GM21528 (cell line): ENCODE measurements around the gene LYSMD1.

ENCODE experiments used
- ATAC-seq: cut with Tn5 transposase; IDR thresholded peaks from one replicate; pipeline ENCODE4 v1.9.1; 2021; ENCODE audit warnings: mild to moderate bottlenecking, moderate library complexity; ENCODE audit not compliant: unreplicated experiment, low FRiP score

LYSMD1 gene

DNA sequence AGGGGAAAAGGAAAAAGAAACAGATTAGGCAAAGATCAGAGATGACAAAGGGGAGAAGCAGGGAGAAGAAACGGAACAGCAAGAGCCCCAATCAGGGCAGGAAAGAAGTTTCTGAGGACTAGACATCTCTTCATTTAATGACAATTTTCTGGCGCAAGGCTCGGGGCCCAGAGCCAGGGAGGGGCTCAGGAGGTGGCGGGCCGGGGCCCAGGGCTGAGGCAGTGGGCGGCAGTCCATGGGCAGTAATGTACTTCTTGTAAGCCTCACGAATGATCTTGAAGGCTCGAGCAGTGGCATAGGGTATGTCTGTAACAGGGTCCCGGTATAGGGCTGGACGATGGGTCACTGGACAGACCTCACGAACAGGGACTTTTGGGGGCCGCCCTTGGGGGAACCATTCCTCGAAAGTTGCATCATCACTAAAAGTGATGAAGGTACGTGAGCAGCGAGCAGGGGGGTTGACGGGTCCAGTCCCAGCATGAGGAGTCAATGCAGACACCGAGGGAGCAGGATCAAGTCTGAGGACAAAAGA, 10.9 kb upstream of the LYSMD1 start:
- no peak for ATAC-seq

DNA sequence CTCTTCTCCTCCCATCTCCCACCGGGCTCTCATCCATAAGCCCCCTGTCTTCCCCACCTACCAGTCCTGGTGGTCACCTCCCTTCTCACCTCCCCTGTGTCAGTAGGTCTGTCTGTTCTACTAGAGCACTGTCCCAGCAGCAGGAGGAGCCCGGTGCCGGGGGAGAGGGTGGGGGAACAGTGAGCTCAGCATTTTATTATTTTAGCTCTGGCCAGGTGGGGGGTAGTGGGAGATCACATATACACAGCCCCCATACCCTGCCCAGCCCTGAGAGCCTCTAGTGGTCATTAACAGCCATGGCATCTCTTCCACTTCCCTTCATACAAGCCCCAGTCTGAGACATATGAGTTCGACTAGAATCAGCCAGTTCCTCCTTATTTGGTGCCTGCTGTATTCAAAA, 10.2 kb upstream of the LYSMD1 start, which contains the start of gene TMOD4:
Gene TMOD4 (minus strand): TSS at position 119 of the 400 bp plus-strand sequence. CDS start 1,106 bp downstream, outside the sequence.
- no peak for ATAC-seq

DNA sequence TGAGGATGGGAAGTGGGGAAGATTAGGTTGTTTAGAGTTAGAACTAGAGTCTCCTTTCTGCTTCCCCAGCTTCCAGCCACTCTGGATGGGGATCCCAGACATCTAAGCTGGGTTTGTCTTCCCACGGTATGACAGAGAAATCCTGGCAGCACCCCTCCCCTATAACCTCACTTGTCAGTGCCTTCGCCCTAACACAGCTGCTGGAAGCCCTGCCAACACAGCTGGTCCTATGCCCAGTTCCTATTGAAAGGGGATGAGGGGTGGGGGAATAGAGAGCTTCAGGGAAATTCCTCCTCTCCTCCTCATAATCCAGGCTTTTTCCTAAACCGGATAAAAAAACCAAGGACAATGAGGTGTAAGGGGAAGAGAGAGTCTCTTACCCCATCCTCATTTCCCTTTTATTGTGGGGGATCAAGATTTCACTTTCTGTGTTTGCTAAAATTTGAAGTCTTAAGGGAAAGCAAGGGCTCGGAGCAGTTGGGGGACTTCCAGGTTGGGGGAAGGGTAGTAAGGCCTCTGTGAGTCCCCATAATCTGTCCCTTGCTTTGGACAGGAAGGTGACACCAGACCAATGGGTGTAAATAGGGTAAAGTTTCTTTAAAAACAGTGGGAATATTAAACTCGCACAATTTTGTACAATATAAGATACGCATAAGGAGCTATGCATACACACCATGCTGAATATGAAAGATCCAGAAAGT, 9.5 kb upstream of the LYSMD1 start:
- no peak for ATAC-seq

DNA sequence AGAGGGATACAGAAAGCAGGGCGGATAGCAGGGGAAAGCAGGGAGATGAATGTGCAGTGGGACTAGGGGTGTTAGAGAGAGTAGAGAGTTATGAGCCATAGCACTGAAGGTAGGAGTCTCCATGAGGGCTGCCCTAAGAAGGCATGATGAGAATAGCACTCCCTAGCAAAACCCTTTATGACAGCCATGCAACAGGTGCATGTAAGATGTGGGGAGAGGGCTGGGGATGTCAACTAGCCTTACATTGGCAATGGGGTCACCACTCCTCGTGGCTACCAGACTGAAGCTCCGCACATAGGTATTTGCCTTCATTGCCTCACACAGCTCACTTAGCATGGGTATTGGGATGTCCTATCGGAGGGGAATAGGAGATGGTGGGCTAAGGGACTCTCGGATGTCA, 5.5 kb upstream of the LYSMD1 start:
- no peak for ATAC-seq

DNA sequence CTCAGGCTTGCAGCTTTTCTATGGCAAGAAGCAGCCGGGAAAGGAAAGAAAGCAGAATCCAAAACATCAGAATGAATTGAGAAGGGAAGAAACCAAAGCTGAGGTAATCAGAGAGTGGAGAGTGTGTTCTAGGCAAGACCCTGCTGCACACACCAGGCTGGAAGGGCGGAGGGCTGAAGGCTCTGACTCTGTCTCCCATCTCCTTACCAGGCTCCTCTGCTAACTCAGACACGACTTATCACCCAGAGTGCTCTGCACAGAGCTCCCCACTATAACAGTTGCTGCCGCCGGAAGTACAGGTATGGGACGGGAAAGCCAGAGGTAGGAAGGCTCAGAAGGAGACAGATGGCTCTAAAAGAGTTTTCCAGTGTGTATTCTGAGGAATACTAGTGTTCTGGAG, 1.4 kb upstream of the LYSMD1 start:
- ATAC-seq = no peak

- peak; percentile 11 for ATAC-seq
These were observed 829 bp upstream of the LYSMD1 start for GRCh38 chr1:151166505-151166956.

DNA sequence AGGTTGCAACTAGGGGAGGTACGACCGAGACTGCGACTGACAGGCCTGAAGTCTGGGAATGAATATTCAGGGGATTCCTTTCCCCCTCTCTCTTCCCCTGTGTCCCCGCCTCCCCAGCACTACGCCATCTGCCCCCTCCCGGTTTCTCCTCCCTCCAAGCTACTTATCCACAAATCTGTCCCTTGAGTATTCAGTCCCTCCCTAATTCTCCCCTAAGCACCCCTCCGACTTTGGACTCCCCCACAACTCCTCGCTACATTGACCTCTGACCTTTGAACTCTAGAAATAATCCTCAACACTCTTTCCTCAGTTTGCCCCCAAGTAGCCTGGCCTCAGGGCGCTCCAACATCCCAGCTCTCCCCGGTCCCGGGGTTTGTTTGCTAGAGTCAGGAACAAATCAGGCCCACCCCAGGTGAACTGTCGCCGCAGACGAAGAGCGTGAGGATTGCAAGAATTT, 393 bp downstream of the LYSMD1 start:
- peak; percentile 19 for ATAC-seq

- no peak for ATAC-seq
These were observed 896 bp downstream of the LYSMD1 start for GRCh38 chr1:151164732-151165280.

DNA sequence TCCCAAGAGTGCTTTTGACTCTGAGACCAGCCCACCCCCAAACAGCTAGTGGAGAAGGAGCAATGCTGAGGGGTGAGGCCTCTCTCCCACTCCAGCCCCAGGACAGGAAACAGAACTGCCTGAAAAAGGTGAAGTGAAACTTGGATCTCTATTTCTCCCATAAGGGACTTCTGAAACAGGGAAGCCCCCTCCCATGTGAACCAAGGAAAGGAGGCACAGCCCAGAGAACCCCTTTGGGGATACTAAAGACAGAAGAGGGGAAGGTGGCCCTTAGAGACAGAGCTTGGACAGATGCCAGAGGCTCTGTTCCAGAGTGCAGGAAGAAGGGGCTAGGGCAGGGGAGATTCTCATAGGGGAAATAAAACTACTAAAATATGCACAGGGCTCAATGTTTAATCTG, 6.3 kb downstream of the LYSMD1 start:
- ATAC-seq = no peak

DNA sequence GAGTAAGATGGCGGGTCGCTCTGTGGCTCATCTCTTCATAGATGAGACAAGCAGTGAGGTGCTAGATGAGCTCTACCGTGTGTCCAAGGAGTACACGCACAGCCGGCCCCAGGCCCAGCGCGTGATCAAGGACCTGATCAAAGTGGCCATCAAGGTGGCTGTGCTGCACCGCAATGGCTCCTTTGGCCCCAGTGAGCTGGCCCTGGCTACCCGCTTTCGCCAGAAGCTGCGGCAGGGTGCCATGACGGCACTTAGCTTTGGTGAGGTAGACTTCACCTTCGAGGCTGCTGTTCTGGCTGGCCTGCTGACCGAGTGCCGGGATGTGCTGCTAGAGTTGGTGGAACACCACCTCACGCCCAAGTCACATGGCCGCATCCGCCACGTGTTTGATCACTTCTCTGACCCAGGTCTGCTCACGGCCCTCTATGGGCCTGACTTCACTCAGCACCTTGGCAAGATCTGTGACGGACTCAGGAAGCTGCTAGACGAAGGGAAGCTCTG, 6.9 kb downstream of the LYSMD1 start:
- ATAC-seq = no peak

DNA sequence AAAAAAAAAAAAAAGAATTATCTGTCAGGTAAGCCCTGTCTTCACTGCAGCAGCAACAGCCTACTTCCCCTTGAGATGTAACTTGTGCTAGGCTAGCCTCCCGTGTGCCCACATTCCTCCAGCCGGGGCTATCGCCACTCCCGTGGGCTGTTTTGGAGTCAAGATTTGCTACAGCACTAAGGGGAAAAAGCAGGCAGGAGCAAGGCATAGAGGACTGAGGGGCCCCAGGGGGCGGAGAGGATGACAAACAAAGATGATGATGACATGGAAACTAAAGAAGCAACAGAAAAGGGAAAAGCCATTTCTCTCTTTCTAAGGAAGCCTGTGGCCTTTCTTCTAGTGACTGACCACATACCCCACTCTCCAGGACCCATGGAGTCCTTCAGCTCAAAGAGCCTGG, 7.4 kb downstream of the LYSMD1 start:
- ATAC-seq = no peak

DNA sequence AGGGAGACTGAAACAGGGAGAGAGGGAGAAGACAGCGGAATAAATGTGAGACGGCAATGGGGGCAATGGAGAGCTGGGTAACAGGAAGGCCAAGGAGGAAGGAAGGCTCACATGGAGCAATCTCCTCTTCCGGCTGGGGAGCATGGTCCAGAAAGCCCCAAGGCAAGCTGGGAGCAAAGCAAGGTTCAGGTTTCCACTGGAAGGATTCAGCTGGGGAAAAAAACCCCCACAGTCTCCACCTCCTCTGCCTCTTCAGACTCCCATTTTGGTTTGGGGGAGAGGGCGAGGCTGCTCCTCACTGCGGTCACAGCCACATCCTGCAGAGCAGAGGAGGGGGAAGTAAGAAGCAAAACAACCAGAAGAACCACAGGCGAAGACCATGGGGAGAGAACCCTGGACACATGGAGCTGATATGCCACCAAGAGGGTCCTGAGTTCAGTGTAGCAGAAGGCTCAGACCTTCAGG, 8.6 kb downstream of the LYSMD1 start:
- no peak for ATAC-seq

DNA sequence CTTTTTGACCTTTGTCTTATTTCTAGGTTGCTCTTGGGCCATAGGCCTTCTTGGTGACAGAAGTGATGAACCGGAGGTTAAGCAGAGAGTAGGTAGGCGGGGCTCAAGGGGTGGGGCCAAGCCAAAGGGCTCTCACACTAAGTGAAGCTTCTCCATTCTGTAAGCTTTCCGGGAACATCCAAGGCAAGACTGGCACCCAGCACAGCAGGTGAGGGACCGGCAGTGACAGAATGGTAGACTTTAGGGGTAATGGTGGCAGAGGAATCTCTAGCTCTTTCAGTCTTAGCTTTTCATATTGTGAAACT, 9.2 kb downstream of the LYSMD1 start, which contains the start of gene TNFAIP8L2:
Gene TNFAIP8L2 (plus strand): TSS at position 135 of the 305 bp plus-strand sequence. CDS start 2,049 bp downstream, outside the sequence.
- peak; percentile 63 for ATAC-seq

DNA sequence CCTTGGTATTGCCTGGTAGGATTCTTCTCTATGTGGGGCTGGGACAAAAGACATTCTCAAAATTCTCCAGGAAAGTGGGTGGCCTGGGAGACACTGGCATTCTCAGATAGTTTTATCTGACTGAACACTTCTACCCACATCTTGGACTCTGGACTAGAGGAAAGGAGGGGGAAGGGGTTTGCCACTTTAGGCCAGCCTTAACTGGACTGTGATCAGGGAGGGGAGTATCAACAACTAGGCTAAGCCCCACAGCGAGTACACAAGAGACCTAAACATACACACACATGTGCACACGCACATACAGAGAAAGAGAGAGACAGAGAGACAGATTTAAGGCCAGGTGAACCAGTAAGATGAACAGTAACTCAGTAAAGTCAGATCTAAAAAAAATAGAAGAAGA, 18.0 kb downstream of the LYSMD1 start:
- no peak for ATAC-seq

DNA sequence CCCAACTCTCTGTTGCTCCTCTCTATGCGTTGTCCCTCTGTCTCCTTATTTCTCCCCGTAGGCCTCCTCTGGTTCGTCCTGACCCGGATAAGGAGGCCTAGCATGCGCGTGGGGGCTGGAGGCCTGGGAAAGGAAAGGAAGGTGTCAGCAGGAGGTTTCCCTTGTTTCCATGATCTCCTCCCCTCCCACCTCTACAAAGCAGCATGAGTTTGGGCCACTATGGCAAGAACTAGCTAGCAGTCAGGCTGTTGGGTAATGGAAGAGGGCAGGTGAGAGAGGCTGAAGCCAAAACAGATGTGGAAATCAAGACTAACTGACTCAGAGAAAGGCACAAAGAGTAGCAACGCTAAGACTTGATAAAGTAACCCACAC, 18.6 kb downstream of the LYSMD1 start:
- ATAC-seq = no peak

DNA sequence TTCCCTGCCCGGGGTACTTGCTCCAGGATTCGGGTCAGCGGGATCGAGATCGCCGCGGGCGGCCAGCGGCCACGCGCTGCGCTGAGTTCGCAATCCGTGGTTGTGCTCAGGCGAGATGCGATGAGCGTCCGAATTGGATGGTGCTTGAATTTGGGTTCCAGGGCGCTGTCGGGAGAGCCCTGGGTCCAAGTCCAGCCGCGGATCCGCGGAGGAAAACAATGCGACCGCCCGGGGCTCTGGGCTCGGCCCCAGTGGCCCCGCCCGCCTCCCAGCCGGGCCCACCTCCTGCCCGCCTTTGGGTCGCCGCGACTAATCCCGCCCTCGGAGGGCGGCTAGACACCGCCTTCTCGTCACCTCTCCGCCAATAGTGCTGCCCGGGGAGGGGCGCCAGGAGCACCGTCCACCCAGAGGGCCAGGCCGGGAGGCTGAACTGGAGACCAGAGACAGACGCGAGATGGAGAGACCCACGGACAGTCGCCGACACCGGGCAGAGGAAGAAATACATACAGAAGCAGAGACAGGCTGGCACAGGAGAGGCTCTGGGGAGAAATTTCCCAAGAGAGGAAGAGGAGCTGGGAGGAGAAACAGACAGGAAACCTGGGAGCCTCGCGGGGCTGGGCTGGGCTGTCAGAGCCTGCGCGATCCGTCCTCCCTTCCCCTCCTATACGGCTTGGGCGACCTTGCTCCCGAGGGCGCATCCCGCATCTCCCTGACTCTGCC, 19.1 kb downstream of the LYSMD1 start, which contains the start of gene SEMA6C:
Gene SEMA6C (minus strand): TSS at position 220 of the 720 bp plus-strand sequence. CDS start 4,010 bp downstream, outside the sequence.
- peak; percentile 94 for ATAC-seq

GRCh38 chr1:151146072-151146411, 19.7 kb downstream of the LYSMD1 start:
- no peak for ATAC-seq

DNA sequence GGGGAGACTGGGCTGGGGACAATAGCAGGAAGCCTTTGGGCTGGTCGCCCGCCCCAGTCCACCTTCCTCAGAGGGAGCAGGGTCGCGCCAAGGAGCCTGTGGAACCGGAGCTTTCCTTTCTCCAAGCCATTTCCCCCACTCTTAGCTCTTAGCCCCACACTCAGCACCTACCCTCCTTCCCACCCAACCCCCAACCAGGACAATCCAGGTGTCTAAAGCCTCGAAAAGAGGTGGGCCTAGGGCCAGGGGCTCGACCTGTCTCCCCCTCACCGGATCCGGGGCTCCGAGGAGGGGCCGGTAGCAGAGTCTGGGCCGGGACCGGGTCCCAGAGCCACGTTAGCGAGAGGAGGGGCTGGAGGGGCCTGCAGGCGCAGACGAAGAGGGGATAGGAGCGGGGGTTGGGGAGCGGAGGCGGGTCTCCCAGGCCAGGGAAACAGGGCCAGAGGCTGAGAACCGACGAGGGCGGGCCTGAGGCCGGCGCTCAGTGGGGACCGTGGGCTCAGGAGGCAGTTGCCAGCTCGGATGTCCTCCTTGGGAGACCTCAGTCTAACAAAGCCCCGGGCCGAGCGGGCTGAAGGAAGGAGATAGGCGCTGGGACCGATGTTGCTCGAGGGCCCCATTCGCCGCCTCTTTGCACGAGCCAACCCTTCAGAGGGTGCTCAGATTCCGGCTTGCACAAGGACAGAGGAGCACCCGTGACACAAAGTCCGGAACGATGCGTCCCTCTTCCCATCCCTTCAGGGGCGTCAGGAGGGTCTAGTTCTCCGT, 20.2 kb downstream of the LYSMD1 start:
- no peak for ATAC-seq

- no peak for ATAC-seq
These were observed 21.0 kb downstream of the LYSMD1 start for GRCh38 chr1:151144474-151145303.
